NCI-H146 treated with DMSO at 0.1 percent for 48 hours (cell line): Measurements from ENCODE around the gene ADAP2.
A peak's percentile ranks its signal among the peaks of the same experiment; 100 is the strongest.
"Not testable (repeated sequence)": the region's sequence is repeated elsewhere in the genome, so short reads cannot be mapped to it uniquely, and the experiment has no call there.

ENCODE experiments used
- DNase-seq: peaks from one replicate; lab custom pipeline; 2025; ENCODE audit not compliant: unreplicated experiment; lab: John Stamatoyannopoulos, UW

ADAP2 gene

GRCh38 chr17:30969989-30970830, 48.5 kb downstream of the ADAP2 start:
- peak; percentile 28 for DNase-seq

GRCh38 chr17:30970831-30971567, 49.3 kb downstream of the ADAP2 start, which contains the start of gene RNF135:
Gene RNF135, plus strand, starts transcription at chr17:30971039. Its CDS starts 35 bp downstream, at chr17:30971074.
- DNase-seq = peak; percentile 72

- DNase-seq = no peak
Measured at GRCh38 chr17:30975042-30975820, 53.5 kb downstream of the ADAP2 start.

GRCh38 chr17:30979919-30980318, 58.2 kb downstream of the ADAP2 start:
- not testable (repeated sequence) for DNase-seq

GRCh38 chr17:30981531-30982519, 60.1 kb downstream of the ADAP2 start:
- no peak for DNase-seq

- DNase-seq = no peak
Measured at GRCh38 chr17:30982855-30983254, 61.1 kb downstream of the ADAP2 start.

- DNase-seq = no peak
Measured at GRCh38 chr17:30990458-30990857, 68.7 kb downstream of the ADAP2 start.

- no peak for DNase-seq
Measured at GRCh38 chr17:30992551-30992950, 70.8 kb downstream of the ADAP2 start.

- DNase-seq = no peak
Measured at GRCh38 chr17:30995347-30995746, 73.6 kb downstream of the ADAP2 start.

- DNase-seq = no peak
Measured at GRCh38 chr17:30996486-30996885, 74.7 kb downstream of the ADAP2 start.

GRCh38 chr17:30997270-30997669, 75.5 kb downstream of the ADAP2 start:
- no peak for DNase-seq

- no peak for DNase-seq
Measured at GRCh38 chr17:30997842-30998241, 76.1 kb downstream of the ADAP2 start.

- DNase-seq = no peak
Measured at GRCh38 chr17:31002047-31002446, 80.3 kb downstream of the ADAP2 start.

GRCh38 chr17:31003225-31003866, 81.6 kb downstream of the ADAP2 start:
- DNase-seq = no peak

- no peak for DNase-seq
Measured at GRCh38 chr17:31004160-31004559, 82.4 kb downstream of the ADAP2 start.

- no peak for DNase-seq
Measured at GRCh38 chr17:31007695-31008373, 86.1 kb downstream of the ADAP2 start.

GRCh38 chr17:31008374-31009041, 86.8 kb downstream of the ADAP2 start:
- DNase-seq = peak; percentile 36
